ENCODE measurements around the gene SCAMP2. TPM values are rescaled to one million over a fixed set of nuclear protein-coding genes. Genes with fewer than 3 reads are reported as not detected.
A peak's percentile ranks its signal among the peaks of the same experiment; 100 is the strongest.

The SCAMP2 gene
- total RNA-seq, 1 donor from 2014 or later: 77.2 TPM

DNA sequence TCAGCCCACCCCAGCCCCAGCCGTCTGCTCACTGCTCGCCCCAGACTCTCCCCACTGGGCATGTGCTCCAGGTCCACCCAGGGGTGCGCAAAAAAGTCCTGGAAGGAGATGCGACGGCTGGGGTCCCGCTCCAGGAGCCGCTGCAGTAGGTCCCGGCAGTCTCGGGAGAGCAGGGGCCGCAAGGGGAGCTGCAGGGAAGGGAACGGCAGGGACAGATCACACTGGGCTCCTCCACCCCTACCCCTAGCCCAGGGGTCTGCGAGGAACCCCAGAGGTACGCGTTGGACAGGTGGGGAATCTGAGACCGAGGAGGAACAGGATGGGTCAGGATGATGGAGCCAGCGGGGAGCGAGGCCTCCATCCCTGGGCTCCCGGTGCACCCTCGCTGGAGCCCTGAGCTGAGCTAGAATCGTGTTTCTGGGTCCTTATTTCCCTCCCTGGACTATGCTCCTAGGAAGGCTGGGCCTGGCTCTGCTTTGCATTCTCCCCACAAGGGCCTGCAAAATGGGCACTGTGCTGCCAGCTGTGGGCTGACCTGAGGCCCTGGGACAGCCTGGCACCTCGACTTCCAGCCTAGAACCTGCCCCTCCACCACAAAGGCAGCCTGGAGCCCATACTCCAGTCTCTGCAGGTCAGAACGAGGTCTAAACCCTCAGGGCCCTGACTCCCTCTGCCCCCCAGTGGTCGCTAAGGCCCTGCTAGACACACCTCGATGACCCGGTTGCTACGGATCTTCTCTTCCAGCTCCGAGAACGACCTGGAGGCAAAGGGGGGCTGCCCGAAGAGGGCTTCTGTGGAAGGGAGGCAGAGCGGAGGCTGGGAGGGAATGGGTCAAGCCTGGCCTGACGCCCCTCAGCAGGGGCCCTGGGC is 33.4 kb downstream of the SCAMP2 start:
- no peak for DNase-seq (ENCODE audit: low read depth)

DNA sequence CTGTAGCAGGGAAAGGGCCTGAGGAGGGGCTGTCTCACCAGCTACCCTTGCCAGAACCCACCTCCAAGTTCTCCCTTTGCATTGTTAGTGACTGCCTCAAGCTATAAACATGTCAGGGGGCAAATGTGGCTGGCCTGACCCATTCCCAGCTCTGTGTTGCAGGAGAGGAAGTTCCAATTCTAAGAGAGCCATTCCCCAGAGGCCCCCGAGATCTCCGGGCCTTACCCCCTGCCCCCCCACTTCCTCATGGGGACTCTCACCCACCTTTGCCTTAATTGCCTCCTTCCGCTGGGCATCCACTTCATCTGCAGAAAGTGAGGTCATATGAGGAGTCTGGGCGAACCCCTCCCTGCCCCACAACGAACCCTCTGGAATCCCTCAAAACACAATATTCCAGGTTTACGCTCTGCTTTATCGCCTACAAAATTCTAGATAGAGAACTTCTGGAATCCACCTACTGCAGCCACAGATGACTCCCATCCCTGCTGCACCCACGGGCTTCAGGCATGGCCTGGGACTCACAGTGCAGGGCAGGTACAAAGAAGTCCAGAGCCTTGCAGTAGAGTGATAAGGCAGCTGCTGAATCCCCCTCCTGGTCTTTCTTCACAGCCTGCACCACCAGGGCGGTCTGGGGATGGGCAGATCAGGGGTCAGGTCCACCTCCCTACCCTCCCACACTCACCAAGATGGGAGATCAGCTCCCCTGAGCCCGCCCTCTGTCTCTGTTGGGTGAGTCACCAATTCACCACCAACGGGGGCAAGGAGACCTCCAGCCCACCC is 34.2 kb downstream of the SCAMP2 start:
- no peak for DNase-seq (ENCODE audit: low read depth)

DNA sequence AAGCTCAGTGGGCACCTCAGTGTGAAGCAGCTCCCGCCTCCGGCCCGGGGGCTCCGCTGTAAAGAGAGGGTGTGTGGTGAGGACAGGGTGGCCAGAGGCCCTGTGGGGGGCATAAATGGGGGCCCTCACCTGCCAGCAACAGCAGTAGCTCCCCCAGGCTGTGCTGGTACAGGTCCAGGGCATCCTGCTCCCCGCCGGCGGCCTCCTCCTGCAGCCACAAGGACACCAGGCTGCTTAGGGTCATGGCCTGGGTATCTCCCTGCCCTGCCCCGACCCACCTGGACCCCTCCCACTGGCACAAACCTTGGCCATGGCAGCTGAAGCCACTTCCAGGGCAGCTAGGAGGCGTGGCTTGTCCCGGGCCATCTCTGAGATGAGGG is 35.0 kb downstream of the SCAMP2 start:
- DNase-seq (ENCODE audit: low read depth): no peak

DNA sequence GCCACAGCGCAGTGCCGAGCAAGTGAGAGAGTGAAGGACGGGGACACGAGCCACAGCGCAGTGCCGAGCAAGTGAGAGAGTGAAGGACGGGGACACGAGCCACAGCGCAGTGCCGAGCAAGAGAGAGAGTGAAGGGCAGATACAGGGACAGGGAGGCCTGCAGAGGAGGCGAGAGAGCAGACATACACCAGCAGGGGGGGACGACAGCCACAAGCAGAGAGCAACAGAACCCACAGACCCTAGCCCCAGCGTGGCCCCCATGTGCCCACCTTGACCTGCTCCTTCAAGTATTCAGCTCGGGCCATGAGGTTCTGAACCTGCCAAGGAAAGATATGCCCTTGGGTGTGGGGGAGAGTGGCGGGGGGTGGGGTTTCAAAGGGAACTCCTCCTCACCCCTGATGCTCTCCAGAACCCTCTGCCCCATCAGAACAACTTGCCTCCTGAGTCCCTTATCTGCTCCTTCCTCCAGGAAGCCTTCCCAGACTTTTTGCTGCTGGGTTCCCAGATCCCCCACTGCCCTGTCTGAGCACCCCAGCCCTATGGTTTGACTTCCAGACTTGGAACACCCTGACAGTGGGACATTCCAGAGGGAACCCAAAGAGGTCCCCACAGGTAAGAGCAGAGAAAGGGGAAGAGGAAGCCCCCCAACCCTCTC is 35.6 kb downstream of the SCAMP2 start:
- no peak for DNase-seq (ENCODE audit: low read depth)

DNA sequence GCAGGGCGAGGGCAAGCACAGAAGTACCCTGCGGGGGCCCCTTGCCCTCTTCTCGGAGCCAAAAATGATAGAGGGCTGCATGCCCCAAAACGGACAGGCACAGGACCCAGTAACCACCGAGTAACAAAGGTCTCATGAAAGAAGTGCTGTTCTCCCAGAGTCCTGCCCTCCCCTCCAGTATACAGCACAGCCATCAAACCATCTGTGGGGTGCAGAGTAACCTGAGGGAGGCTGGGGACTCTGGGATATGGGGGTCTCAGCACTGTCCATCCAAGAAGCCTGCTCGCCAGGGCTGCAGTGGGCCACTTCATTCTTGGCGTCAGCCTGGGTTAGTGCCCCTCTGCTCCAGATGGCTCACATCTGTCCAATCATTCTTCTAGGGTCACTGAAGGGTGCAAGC is 36.3 kb downstream of the SCAMP2 start:
- DNase-seq (ENCODE audit: low read depth): no peak

DNA sequence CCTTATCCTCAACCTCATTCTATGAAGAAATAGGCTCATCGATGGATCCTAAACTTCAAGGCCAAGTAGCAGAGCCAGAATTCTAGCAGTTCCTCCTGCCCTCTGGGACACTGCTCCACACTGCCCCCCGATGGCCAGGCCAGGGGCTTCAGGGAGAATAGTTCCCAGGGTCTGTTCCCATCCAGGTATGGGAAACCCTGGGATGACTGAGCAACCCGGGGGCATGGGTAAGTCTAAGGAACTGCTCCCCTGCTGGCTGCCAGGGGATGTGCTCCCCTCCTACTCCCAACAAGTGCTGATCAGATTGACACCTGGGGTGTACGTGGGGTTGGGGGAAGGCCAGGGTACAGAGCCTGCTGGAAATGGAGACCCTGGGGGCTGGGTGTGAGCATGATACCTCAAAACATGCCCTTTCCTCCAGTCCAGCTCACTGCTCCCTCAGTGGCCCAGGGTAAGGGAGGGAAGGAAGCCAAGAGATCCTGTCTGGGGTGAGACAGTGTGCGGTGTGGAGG is 37.8 kb downstream of the SCAMP2 start:
- peak; percentile 61 for DNase-seq (ENCODE audit: low read depth)

DNA sequence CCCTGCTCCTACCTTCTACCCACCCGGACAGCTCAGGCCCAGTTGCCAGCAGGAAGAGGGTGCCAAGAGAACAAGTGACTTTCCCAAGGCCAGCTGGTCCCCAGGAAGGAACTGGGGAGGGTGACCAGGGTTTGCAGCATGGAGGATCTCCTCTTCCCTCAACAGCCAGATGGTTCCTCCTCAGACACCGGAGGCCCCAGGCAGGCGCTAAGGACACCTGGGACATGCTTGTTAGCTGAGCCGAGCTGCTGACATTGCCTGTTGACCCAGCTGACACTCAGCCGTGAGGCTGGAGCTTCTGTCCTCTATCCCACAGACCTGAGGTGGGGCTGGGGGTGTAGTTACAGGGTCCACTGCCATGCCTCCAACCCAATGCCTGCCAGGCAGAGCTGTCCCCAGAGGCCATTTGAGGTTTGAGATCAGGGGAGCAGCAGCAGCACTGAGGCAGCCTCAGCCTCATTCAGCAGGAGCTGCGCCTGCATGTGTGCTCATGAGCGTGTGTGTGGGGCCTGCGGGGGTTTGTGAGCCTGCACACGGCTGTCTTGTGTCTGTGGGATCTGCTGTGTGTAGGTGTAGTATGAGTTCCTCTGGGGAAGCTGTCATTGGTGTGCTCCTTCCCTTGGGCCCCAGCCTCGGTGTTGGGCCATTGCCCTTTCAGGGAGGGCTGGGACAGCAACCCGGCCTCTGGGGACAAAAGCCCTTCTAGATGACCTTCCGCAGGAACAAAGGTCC is 39.6 kb downstream of the SCAMP2 start:
- peak; percentile 43 for DNase-seq (ENCODE audit: low read depth)

DNA sequence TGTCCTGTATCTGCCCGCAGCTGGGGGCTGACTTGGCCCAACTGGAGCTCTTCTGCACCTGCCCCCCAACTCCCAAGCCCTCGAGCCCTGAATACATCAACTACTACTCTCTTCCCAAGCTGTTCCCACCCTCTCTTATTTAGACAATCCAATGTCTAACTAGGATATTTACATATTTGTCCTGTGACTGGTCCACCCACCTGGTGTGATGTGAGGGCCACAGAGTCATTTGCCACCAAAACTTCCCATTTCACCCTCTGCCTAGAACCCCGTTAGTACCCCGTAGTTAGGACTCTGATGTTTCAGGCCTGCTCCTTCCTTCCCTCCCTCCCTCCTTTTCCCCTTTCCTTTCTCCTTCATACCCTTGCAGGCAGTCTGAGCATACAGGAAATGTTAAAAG is 40.3 kb downstream of the SCAMP2 start:
- no peak for DNase-seq (ENCODE audit: low read depth)

DNA sequence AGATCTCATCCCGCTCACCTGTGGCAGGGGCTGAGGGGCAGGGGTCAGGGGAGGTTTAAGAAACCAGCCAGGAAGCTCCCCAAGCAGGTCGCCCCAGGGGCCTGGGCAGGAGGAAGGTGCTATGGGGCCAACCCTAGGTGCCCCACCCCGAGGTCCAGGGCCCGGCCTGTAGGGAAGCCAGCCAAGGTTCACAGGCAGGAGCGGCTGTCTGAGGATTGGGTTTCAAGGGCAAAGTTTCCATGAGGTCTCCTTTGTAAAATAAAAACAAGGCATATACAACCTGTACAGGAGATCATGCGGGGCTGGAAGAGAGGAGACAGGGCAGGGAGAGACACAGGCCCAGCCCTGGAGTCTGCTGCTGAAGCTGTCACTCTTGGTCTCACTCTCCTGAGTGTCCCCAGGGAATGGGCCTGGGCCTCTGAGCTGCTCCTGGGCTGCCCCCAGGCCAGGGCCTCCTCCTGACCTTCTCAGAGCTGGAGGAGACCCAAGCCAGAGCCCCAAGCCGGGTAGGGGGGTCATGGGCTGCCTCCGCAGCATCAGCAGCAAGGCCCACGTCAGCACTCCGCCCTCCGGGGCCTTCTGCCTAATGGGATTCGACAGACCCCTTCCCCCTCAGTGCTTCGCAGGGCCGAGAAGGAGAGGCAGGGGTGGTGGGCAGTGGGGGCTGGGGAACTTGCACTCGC is 41.2 kb downstream of the SCAMP2 start:
- DNase-seq (ENCODE audit: low read depth): no peak

DNA sequence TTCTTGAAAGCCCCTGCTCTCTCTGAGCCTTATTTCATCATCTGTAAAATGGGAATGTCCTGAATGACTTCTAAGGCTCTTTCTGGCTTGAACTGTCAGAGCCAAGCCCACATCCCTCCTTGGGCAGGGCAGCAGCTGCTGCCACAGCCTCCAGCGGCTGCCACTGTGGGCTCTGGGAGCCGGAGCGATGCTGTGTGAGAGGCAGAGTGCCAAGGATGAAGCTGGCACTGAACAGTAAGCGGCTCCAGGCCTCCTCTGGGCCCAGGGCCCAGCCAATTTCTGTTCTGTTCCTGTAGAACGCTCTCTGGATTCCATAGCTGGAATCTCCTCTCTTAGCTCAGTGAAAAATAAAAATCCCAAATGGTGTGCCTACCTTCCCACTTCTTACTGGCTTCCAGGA is 42.3 kb downstream of the SCAMP2 start:
- peak; percentile 93 for DNase-seq (ENCODE audit: low read depth)

DNA sequence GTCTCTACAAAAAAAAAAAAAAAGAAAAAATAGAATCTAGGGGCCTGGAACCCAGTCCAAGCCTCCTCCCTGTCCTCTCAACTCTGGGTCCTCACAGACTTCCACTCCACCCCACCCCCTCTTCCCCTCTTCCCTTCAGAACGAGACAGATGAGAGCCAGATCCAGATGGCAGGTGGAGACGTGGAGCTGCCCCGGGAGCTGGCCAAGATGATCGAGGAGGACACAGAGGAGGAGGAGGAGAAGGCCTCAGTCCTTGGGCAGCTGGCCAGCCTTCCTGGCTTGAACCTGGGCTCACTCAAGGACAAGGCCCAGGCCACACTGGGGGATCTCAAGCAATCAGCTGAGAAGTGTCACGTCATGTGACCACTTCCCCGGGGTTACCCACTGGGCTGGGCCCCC is 43.2 kb downstream of the SCAMP2 start:
- DNase-seq (ENCODE audit: low read depth): no peak

DNA sequence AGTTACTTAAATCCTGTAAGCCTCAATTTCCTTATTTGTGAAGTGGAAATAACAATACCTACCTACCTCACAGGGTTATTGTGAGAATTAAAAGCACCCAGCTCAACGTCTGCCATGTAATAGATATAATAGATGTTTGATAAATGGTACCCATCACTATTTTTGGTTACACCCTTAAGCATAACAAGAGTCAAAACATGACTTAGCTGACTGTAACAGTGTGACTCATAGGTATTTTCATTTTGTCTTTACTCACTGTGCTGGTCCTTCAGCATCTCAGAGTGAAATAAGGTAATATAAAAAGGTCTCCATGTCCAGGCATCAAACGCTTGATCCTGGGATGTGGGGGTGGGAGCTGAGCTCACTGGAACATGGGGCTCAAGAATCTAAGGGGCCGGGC is 43.7 kb downstream of the SCAMP2 start:
- no peak for DNase-seq (ENCODE audit: low read depth)

DNA sequence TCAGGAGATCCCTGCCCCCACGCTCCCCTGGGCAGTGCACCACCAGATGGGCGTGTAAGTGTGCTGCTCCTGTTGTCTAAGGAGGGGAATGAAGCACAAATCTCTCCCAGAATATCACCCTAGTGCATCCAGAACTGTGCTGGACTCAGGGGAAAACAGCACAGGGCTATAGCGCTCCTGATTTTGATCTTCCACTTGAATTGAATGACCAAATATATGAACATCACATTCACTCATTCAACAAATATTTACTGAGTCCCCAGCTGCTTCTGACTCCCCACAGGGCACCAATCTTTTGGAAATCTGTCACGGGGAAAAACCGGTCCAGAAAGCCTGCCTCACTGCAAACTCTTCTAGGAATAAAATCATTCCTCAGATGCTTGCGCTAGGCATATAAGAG is 44.3 kb downstream of the SCAMP2 start:
- no peak for DNase-seq (ENCODE audit: low read depth)

DNA sequence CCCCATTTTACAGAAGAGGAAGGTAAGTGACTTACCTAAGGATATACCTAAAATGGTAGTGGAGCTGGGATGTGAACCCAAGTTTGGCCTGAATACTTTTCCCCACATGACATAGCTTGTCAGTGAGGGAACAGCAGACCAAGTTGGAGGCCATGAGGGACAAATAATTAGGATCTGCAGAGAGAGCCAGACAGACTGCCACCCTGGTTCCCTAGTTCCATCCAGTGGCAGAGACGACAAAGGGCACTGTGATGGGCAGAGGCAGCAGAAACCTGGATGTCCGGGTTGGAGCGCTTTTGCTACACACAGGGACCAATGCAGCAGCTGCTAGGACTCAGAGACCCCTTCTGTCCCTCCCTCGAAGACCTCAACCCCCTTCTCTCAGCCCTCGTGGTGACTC is 45.6 kb downstream of the SCAMP2 start:
- DNase-seq (ENCODE audit: low read depth): no peak

DNA sequence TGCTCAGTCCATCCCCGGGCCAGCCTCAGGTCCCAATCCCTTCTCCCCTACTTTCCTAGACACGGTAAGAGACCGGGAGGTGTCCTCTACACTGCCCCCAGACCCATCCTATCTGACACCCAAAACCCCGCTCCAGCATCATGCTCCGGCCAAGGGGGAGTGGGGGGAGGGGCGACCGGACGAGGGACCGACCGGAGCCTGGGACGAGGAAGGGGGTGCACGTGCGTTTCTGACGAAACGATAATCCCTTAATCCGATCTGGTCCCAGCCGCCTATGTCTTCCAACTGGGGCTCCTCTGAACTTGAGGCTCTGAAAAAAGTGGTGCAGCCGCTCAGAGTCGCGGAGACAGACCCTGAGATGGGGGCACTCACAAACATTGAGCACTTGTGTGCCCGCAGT is 46.2 kb downstream of the SCAMP2 start:
- DNase-seq (ENCODE audit: low read depth): no peak

DNA sequence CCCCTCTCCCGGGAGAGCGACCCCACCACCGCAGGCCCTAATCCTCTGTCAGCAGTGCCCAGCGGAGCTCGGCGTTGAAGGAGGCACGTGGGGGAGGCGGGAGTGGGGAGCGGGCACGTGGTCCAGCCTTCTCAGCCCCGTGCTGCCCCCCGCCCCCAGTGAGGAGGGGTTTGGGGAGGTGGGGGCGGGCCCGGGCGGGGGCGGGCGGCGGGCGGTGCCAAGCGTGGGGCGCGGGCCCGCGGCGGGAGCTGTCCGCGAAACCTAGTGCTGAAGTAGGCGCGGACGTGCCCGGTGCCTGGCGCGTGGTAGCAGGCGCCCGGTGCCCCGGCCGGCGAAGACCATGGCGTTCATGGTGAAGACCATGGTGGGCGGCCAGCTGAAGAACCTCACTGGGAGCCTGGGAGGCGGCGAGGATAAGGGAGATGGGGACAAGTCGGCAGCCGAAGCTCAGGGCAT is 46.8 kb downstream of the SCAMP2 start, which contains the start of gene CPLX3:
TSS of gene CPLX3 (plus strand) at position 264 of the 456 bp plus-strand sequence. CDS start at position 341, 77 bp downstream.
- no peak for DNase-seq (ENCODE audit: low read depth)

DNA sequence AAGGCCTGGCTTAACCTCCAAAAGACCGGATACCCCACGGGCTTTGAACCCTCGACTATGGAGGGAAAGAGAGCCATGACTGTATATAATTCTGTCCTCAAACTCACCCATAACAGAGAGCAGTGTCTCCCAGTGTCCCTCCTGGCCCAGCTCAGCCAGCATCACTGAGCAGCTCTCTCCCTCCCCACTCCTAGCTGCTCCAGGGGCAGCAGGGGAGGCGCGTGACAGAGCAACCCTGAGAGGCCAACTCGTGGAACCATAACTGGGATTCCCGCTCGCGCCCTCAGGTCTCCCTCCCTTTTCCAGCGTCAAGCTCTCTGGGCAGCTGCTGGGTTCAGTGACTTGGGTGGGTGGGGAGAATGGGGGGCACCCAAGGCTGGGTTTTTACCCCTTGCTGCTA is 47.3 kb downstream of the SCAMP2 start:
- no peak for DNase-seq (ENCODE audit: low read depth)

DNA sequence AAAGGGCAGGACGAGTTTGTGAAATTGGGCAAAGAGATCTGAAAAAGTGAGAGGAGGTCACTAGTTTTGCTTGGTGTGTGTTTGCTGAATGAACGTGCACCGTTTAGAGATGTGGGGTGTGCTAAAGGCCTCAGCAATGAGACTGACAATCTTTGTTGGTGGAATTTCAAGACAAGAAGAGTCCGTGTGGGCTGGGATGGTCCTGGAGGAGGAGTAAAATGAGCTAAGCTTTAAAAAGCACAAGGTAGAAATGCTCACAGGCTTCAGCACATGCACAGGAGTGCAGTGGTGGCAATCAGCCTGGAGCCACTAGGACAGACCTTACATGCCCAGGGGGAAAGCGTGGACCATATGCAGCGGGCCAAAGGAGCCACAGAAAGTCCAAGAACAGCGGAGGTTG is 48.2 kb downstream of the SCAMP2 start:
- no peak for DNase-seq (ENCODE audit: low read depth)

DNA sequence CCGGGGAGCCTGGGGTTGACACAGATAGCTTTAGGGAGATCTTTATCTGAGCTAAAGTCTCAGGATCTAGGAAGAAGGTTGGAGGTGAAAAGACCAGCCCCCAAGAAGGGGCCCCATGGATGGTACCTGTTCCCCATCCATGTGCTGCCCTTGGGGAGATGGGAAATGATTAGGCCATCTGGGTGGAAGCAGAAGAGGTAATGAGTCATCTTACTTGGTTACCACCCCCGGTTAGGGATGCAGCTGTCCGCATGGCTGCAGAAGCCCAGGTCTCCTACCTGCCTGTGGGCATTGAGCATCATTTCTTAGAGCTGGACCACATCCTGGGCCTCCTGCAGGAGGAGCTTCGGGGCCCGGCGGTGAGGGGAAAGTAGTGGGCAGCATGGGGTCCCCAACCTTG is 49.8 kb downstream of the SCAMP2 start:
- DNase-seq (ENCODE audit: low read depth): no peak

DNA sequence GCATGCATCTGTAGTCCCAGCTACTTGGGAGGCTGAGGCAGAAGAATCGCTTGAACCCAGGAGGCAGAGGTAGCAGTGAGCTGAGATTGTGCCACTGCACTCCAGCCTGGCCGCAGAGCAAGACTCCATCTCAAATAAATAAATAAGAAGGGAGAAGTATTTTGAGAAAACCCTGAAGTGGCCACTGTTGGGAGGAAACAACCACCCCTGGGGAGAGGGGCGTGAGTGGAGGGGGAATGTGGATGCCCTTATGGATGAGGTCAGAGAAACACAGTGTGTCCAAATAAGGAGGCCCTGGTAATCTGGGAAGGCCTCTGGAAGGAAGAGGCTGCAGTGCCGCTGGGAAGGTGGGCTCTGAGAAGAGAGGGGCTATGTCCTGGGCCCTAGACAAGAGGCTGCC is 50.9 kb downstream of the SCAMP2 start:
- DNase-seq (ENCODE audit: low read depth): no peak
